IMR-90 (cell line): ENCODE results near the gene MTG1. TPM values are rescaled to one million over a fixed set of nuclear protein-coding genes. Genes with fewer than 3 reads are reported as not detected.

Experiments used
- ATAC-seq: fragments of 200-7000 bp; cut with Tn5 transposase; 2 replicates; pipeline ENCODE4 v1.9.1; 2020; ENCODE audit warnings: low read depth, mild to moderate bottlenecking, moderate library complexity
- BruUV-seq: library from RNA; stranded (reverse); fragments of 400-500 nt; replicated peaks from 2 replicates; lab custom pipeline; 2021; lab: Mats Ljungman, UMichigan
- CTCF ChIA-PET: fragments of 300-600 bp; formaldehyde crosslinking; extraction: SDS; loops from one replicate; lab custom pipeline; 2021; ENCODE audit warnings: antibody characterized with exemption; lab: Yijun Ruan, JAX
- POLR2A ChIA-PET: fragments of 300-600 bp; sonication (Branson Sonifier 250); formaldehyde crosslinking; loops from one replicate; lab custom pipeline; 2022; ENCODE audit warnings: antibody characterized with exemption; ENCODE audit not compliant: unreplicated experiment; lab: Charles Lee
- DNase-seq: peaks from one replicate; pipeline ENCODE4 v3.0.0; 2013
- H2AFZ ChIP-seq: replicated peaks from 2 replicates; pipeline ENCODE3; 2013; ENCODE audit warnings: low read length, mild to moderate bottlenecking; ENCODE audit not compliant: poor library complexity
- H2AK5ac ChIP-seq: 2 replicates; pipeline ENCODE4 v1.6.1; 2013; ENCODE audit warnings: low read depth, low read length, inconsistent platforms
- H2AK9ac ChIP-seq: replicated peaks from 2 replicates; pipeline ENCODE3; 2013; ENCODE audit warnings: mild to moderate bottlenecking, low read depth, low read length, moderate library complexity; ENCODE audit not compliant: poor library complexity
- H2BK120ac ChIP-seq: 2 replicates; pipeline ENCODE4 v1.6.1; 2013; ENCODE audit warnings: low read depth, low read length, inconsistent platforms
- H2BK15ac ChIP-seq: 3 replicates; pipeline ENCODE4 v1.6.1; 2013; ENCODE audit warnings: low read depth, low read length, inconsistent platforms
- H2BK20ac ChIP-seq: 2 replicates; pipeline ENCODE4 v1.6.1; 2013; ENCODE audit warnings: low read depth, mild to moderate bottlenecking, inconsistent platforms, low read length, moderate library complexity
- H2BK5ac ChIP-seq: 2 replicates; pipeline ENCODE4 v1.6.1; 2013; ENCODE audit warnings: mild to moderate bottlenecking, low read depth, low read length, inconsistent platforms; ENCODE audit not compliant: poor library complexity, severe bottlenecking
- H3K14ac ChIP-seq: replicated peaks from 2 replicates; pipeline ENCODE4 v1.6.1; 2013; ENCODE audit warnings: low read depth, low read length, inconsistent platforms
- H3K18ac ChIP-seq: 2 replicates; pipeline ENCODE4 v1.6.1; 2013; ENCODE audit warnings: low read depth, low read length, control low read depth
- H3K23ac ChIP-seq: 2 replicates; pipeline ENCODE4 v1.6.1; 2013; ENCODE audit warnings: low read depth, low read length, inconsistent platforms
- H3K27ac ChIP-seq: 2 replicates; pipeline ENCODE4 v1.5.1; 2013; ENCODE audit warnings: mild to moderate bottlenecking, control low read depth, low read length; ENCODE audit not compliant: insufficient read depth
- H3K27me3 ChIP-seq: 2 replicates; pipeline ENCODE4 v1.6.1; 2013; ENCODE audit warnings: low read length; ENCODE audit not compliant: control insufficient read depth, insufficient read depth
- H3K36me3 ChIP-seq: 2 replicates; pipeline ENCODE4 v1.6.1; 2013; ENCODE audit warnings: low read length, mixed read lengths; ENCODE audit not compliant: control insufficient read depth, insufficient read depth
- H3K4ac ChIP-seq: 2 replicates; pipeline ENCODE4 v1.6.1; 2013; ENCODE audit warnings: low read depth, low read length, inconsistent platforms
- H3K4me1 ChIP-seq: 2 replicates; pipeline ENCODE4 v1.6.1; 2013; ENCODE audit warnings: low read length, mixed read lengths; ENCODE audit not compliant: control insufficient read depth, insufficient read depth
- H3K4me2 ChIP-seq: 2 replicates; pipeline ENCODE4 v1.6.1; 2013; ENCODE audit warnings: low read depth, mild to moderate bottlenecking, control low read depth, low read length, moderate library complexity
- H3K4me3 ChIP-seq: 2 replicates; pipeline ENCODE4 v1.5.1; 2013; ENCODE audit warnings: low read depth, mild to moderate bottlenecking, control low read depth, low read length, moderate library complexity; ENCODE audit not compliant: insufficient read depth
- H3K56ac ChIP-seq: 2 replicates; pipeline ENCODE4 v1.6.1; 2013; ENCODE audit warnings: low read length, inconsistent platforms; ENCODE audit not compliant: insufficient read depth; ENCODE audit errors: extremely low read depth
- H3K79me1 ChIP-seq, 2 experiments: 2 replicates each; pipeline ENCODE4 v1.6.1; 2013; ENCODE audit warnings: low read length in 2 of 2, inconsistent platforms in 1 of 2, low read depth in 1 of 2
- H3K9ac ChIP-seq: 2 replicates; pipeline ENCODE4 v1.6.1; 2013; ENCODE audit warnings: low read depth, low read length, control low read depth
- H3K9me1 ChIP-seq: 2 replicates; pipeline ENCODE4 v1.6.1; 2013; ENCODE audit warnings: low read length, inconsistent platforms; ENCODE audit not compliant: insufficient read depth
- H3K9me3 ChIP-seq: 2 replicates; pipeline ENCODE4 v1.6.1; 2013; ENCODE audit warnings: low read length; ENCODE audit not compliant: control insufficient read depth, insufficient read depth
- H4K20me1 ChIP-seq: 2 replicates; pipeline ENCODE4 v1.6.1; 2013; ENCODE audit warnings: low read length, inconsistent platforms; ENCODE audit not compliant: insufficient read depth
- H4K5ac ChIP-seq: 2 replicates; pipeline ENCODE4 v1.6.1; 2013; ENCODE audit warnings: mild to moderate bottlenecking, low read depth, low read length, control low read depth
- H4K8ac ChIP-seq, 2 experiments: 2 replicates each; pipeline ENCODE4 v1.6.1; 2013; ENCODE audit warnings: low read depth in 2 of 2, low read length in 2 of 2, control low read depth in 1 of 2, inconsistent platforms in 1 of 2
- H4K91ac ChIP-seq: 2 replicates; pipeline ENCODE4 v1.6.1; 2013; ENCODE audit warnings: low read depth, low read length, inconsistent platforms; ENCODE audit not compliant: insufficient read depth
- BHLHE40 ChIP-seq: fragments of 150-350 bp; IDR thresholded peaks from 2 replicates; pipeline ENCODE4 v1.6.1; 2016; ENCODE audit warnings: mild to moderate bottlenecking, low read depth, low read length
- CEBPB ChIP-seq: IDR thresholded peaks from 2 replicates; pipeline ENCODE4 v1.6.1; 2012; ENCODE audit warnings: low read depth, low read length, improper control_type of control experiment
- CHD1 ChIP-seq: IDR thresholded peaks from 2 replicates; pipeline ENCODE4 v1.6.1; 2012; ENCODE audit warnings: low read depth, low read length, improper control_type of control experiment
- CTCF ChIP-seq: conservative IDR thresholded peaks from 2 replicates; pipeline ENCODE4 v1.5.1; 2012; ENCODE audit warnings: mild to moderate bottlenecking, low read depth, low read length, improper control_type of control experiment
- FOS ChIP-seq: fragments of 150-350 bp; IDR thresholded peaks from 2 replicates; pipeline ENCODE4 v1.6.1; 2016; ENCODE audit warnings: low read depth, low read length
- MAZ ChIP-seq: IDR thresholded peaks from 2 replicates; pipeline ENCODE4 v1.6.1; 2012; ENCODE audit warnings: low read depth, mild to moderate bottlenecking, low read length, improper control_type of control experiment, moderate library complexity, borderline replicate concordance
- WGBS, 2 experiments: methylation state at CpG; one replicate each; pipeline versions ENCODE4 v1.1.5 to v1.1.7; 2013; ENCODE audit warnings: missing lambda C conversion rate in 2 of 2; ENCODE audit not compliant: insufficient read length in 1 of 2; ENCODE audit errors: extremely low coverage in 2 of 2; 5-methylcytosine and 5-hydroxymethylcytosine counted together
- dilution Hi-C: fragments of 300-500 bp; cut with HindIII; formaldehyde crosslinking; loops from one replicate; pipeline ENCODE4 v1.14.3; 2018; ENCODE audit warnings: low sequenced_read_pairs; ENCODE audit not compliant: unreplicated experiment
- in situ Hi-C: fragments of 300-500 bp; cut with MboI; formaldehyde crosslinking; loops from 3 replicates; pipeline ENCODE4 v1.14.3; 2019; ENCODE audit warnings: low sequenced_read_pairs, inconsistent platforms, mixed read lengths
- intact Hi-C: fragments of 100-400 bp; cut with micrococcal nuclease; formaldehyde crosslinking; loops from 2 replicates; pipeline ENCODE4 v1.10.0; 2022
- polyA plus RNA-seq, 3 experiments: library from polyadenylated mRNA; depleted of rRNA; stranded (reverse); fragments of >200 nt; gene quantifications; 2 replicates each; pipeline ENCODE4 v1.2.3, GENCODE V29; 2012; ENCODE audit warnings: low replicate concordance in 1 of 3
- total RNA-seq: library from RNA; depleted of rRNA; stranded (reverse); fragments of >200 nt; gene quantifications from 2 replicates; pipeline ENCODE4 v1.2.3, GENCODE V29; 2012

Gene MTG1
- total and polyA plus RNA-seq, 2 of the 4 experiments (the other 2 are of a cell fraction), result 38.5 to 64.8 TPM

GRCh38 chr10:133462512-133463305 is 68.8 kb downstream of the MTG1 start:
- CTCF ChIA-PET, result interaction anchor here (0.6 kb wide), 1 partner anchor 23 kb away, joined by 3 read pairs; no protein-coding TSS in a partner anchor
- no peak for ATAC-seq

More at GRCh38 chr10:133462512-133463305, 68.8 kb downstream of the MTG1 start:
- H4K8ac ChIP-seq, result no peak overlapping the region
- no peak overlapping the region for H3K4me3 ChIP-seq
- H4K20me1 ChIP-seq, result no peaks in the 10 kb centered on the region
- H2AK5ac ChIP-seq, result no peak overlapping the region
- dilution Hi-C loops, result no loop called here
- no peak overlapping the region for H2AFZ ChIP-seq
- H3K14ac ChIP-seq, result no peak overlapping the region
- in situ Hi-C loops, result no loop called here
- H3K9me3 ChIP-seq, result no peaks in the 10 kb centered on the region
- no peaks in the 10 kb centered on the region for H3K36me3 ChIP-seq
- no peak overlapping the region for H4K91ac ChIP-seq
- H3K4ac ChIP-seq, result no peak overlapping the region
- no peak overlapping the region for H3K4me2 ChIP-seq
- H3K27ac ChIP-seq, result no peak overlapping the region
- H2BK20ac ChIP-seq, result no peak overlapping the region
- no CpG with 5 or more reads among the region's 10 CpGs for WGBS, 2 experiments
- no peak overlapping the region for H2BK5ac ChIP-seq
- no peaks in the 10 kb centered on the region for H3K4me1 ChIP-seq
- no peak overlapping the region for H3K56ac ChIP-seq
- H3K23ac ChIP-seq, result no peak overlapping the region
- POLR2A ChIA-PET, result no interaction called here
- H3K79me1 ChIP-seq, result no peaks in the 10 kb centered on the region
- H2BK15ac ChIP-seq, result no peak overlapping the region
- H3K27me3 ChIP-seq, result no peaks in the 10 kb centered on the region
- H2AK9ac ChIP-seq, result no peak overlapping the region
- no TSS peak for BruUV-seq
- TF ChIP-seq CTCF, result no peak
- no peak for TF ChIP-seq CHD1
- TF ChIP-seq FOS, result no peak
- no peak for TF ChIP-seq CEBPB
- no peak for TF ChIP-seq MAZ
- TF ChIP-seq BHLHE40, result no peak
- intact Hi-C loops, result no loop called here
- H2BK120ac ChIP-seq, result no peak overlapping the region
- H3K9ac ChIP-seq, result no peak overlapping the region
- H4K5ac ChIP-seq, result no peak overlapping the region
- no peaks in the 10 kb centered on the region for H3K9me1 ChIP-seq
- DNase-seq, result no peak
- H3K18ac ChIP-seq, result no peak overlapping the region
